ENCODE results near the gene KCNF1.

- TF ChIP-seq, protein P1, sequence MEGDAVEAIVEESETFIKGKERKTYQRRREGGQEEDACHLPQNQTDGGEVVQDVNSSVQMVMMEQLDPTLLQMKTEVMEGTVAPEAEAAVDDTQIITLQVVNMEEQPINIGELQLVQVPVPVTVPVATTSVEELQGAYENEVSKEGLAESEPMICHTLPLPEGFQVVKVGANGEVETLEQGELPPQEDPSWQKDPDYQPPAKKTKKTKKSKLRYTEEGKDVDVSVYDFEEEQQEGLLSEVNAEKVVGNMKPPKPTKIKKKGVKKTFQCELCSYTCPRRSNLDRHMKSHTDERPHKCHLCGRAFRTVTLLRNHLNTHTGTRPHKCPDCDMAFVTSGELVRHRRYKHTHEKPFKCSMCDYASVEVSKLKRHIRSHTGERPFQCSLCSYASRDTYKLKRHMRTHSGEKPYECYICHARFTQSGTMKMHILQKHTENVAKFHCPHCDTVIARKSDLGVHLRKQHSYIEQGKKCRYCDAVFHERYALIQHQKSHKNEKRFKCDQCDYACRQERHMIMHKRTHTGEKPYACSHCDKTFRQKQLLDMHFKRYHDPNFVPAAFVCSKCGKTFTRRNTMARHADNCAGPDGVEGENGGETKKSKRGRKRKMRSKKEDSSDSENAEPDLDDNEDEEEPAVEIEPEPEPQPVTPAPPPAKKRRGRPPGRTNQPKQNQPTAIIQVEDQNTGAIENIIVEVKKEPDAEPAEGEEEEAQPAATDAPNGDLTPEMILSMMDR (IDR thresholded peaks at IDR 0.05), result no peak
- no peak for TF ChIP-seq POLR2A (IDR thresholded peaks at IDR 0.05)
- no peak for TF ChIP-seq POLR2AphosphoS5 (IDR thresholded peaks at IDR 0.05)
These were observed 51.4 kb downstream of the KCNF1 start for GRCh38 chr2:10963155-10963554.
